Fibroblast of pulmonary artery (primary cell): ENCODE results near the gene C8A.

Experiments
- DNase-seq: peaks from one replicate; pipeline ENCODE4 v3.0.0-alpha.2; 2010; ENCODE audit warnings: low read depth
- H3K4me3 ChIP-seq: replicated peaks from 2 replicates; pipeline ENCODE4 v1.5.1; 2011; ENCODE audit warnings: low read depth, mild to moderate bottlenecking, control low read depth, low read length, moderate library complexity
- TF ChIP-seq, protein P1 (sequence below): IDR thresholded peaks from 2 replicates; pipeline ENCODE4 v1.5.1; 2011; ENCODE audit warnings: mild to moderate bottlenecking, control low read depth, low read length, inconsistent platforms; ENCODE audit errors: missing control alignments

C8A gene

DNA sequence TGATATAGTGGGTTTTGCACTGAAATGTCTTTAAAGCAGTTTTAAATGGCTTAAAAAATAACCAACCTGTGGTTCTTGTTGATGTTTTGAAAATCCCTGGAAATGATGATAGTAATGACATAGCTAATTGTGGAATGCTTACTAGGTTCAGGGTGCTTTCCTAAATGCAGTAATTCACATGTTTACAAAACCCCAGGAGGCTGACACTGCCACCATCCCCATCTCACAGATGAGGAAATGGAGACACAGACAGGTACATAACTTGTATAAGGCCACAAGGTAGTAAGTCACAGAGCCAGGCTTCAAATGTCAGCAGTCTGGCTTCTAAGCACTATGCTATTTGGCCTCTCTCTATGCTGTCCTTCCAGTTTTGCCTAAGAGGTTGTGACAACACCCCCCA, 70.6 kb downstream of the C8A start:
- no peak for DNase-seq
- no peak overlapping the region for H3K4me3 ChIP-seq
- TF ChIP-seq, protein P1, sequence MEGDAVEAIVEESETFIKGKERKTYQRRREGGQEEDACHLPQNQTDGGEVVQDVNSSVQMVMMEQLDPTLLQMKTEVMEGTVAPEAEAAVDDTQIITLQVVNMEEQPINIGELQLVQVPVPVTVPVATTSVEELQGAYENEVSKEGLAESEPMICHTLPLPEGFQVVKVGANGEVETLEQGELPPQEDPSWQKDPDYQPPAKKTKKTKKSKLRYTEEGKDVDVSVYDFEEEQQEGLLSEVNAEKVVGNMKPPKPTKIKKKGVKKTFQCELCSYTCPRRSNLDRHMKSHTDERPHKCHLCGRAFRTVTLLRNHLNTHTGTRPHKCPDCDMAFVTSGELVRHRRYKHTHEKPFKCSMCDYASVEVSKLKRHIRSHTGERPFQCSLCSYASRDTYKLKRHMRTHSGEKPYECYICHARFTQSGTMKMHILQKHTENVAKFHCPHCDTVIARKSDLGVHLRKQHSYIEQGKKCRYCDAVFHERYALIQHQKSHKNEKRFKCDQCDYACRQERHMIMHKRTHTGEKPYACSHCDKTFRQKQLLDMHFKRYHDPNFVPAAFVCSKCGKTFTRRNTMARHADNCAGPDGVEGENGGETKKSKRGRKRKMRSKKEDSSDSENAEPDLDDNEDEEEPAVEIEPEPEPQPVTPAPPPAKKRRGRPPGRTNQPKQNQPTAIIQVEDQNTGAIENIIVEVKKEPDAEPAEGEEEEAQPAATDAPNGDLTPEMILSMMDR: no peak

- TF ChIP-seq, protein P1: no peak
- no peak overlapping the region for H3K4me3 ChIP-seq
- no peak for DNase-seq
Measured at GRCh38 chr1:56927171-56927570, 72.6 kb downstream of the C8A start.

DNA sequence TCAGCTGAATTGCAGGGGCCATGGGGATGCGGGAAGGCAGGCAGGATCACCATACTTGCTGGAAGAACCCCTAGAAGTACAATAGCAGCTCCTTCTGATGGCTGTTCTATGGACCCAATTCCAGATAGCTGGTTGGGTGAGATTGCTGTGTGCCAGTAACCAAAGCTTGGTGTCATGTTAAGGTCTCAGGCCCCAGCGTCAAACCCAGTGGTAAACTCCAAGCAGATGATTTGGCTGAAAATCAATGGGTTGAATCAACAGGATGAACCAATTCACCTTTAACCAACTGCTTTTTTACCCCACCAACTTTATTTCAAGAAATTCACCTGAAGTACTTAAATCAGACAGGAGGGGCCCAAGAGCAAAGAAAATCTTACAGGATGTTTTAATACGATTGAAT, 73.4 kb downstream of the C8A start:
- TF ChIP-seq, protein P1: no peak
- no peak for DNase-seq
- H3K4me3 ChIP-seq: no peak overlapping the region

DNA sequence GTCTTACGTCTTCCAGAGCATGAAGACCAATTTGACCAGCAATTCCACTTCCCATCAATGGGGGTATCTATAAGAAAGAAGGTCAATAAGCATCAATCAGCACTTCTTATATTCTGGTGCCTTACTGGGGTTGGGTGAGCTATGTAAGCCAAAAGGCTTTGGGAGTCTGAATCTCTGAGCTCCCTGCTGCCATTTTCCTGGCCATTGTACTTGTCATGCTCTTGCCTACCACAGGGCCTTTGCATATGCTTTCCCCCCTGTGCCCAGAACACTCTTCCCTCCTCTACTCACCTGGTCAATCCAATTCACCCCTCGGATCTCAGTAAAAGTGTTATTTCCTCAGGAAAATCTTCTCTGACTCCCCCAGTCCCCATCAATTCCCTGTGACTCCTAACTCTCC, 74.9 kb downstream of the C8A start:
- TF ChIP-seq, protein P1: no peak
- DNase-seq: no peak
- H3K4me3 ChIP-seq: no peak overlapping the region

- no peak for DNase-seq
- H3K4me3 ChIP-seq: no peak overlapping the region
- TF ChIP-seq, protein P1: no peak
Measured at GRCh38 chr1:56931211-56931610, 76.6 kb downstream of the C8A start.

GRCh38 chr1:56931686-56932085, 77.1 kb downstream of the C8A start:
- TF ChIP-seq, protein P1: no peak
- DNase-seq: no peak

GRCh38 chr1:56933161-56933560, 78.6 kb downstream of the C8A start:
- no peak overlapping the region for H3K4me3 ChIP-seq
- TF ChIP-seq, protein P1: no peak
- no peak for DNase-seq

More at GRCh38 chr1:56931686-56932085, 77.1 kb downstream of the C8A start:
- H3K4me3 ChIP-seq: no peak overlapping the region
